ENCODE data around the gene TAF13. TPM values are rescaled to one million over a fixed set of nuclear protein-coding genes. Genes with fewer than 3 reads are reported as not detected.
"Not testable (repeated sequence)": the region's sequence is repeated elsewhere in the genome, so short reads cannot be mapped to it uniquely, and the experiment has no call there.

TAF13 gene
- total RNA-seq, 3 donors from 2014 or later (not counting 1 experiment from before 2014, with no cell fraction given) = 44.4 to 54.5 (median 47.2) TPM

DNA sequence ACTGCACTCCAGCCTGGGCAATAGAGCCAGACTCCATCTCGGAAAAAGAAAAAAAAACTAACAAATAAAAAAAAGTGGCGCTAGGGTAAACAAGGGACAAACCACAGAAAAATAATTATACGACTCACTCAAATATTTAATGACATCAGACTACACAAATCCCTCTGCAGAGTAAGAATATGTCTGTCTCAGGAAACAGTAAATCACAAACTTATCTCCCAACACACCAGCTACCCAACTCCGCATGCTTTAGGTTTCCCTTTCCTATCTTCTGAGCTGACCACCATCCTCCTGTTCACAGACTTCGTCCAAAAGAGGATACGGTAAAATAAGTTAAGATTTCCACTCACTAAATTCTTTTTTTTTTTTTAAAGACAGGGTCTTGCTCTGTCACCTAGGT, 50.1 kb downstream of the TAF13 start:
- no peaks in the 10 kb centered on the region for H3K27me3 Mint-ChIP-seq (ENCODE audit: low read depth in 2 of 2)
- H3K9me3 Mint-ChIP-seq = no peaks in the 10 kb centered on the region
- no peak for DNase-seq
- H3K4me1 Mint-ChIP-seq = no peaks in the 10 kb centered on the region
- no peaks in the 10 kb centered on the region for H3K36me3 Mint-ChIP-seq
- intact Hi-C loops (cut with micrococcal nuclease) = no loop called here
- no peak for ATAC-seq
- H3K27me3 ChIP-seq (ENCODE audit: control insufficient read depth, insufficient read depth, low read length) = no peaks in the 10 kb centered on the region
- H3K27ac Mint-ChIP-seq = no peak overlapping the region
- H3K4me3 Mint-ChIP-seq = no peak overlapping the region
- H3K36me3 ChIP-seq (ENCODE audit: control insufficient read depth, insufficient read depth, low read length) = no peaks in the 10 kb centered on the region
- TF ChIP-seq, protein P1, sequence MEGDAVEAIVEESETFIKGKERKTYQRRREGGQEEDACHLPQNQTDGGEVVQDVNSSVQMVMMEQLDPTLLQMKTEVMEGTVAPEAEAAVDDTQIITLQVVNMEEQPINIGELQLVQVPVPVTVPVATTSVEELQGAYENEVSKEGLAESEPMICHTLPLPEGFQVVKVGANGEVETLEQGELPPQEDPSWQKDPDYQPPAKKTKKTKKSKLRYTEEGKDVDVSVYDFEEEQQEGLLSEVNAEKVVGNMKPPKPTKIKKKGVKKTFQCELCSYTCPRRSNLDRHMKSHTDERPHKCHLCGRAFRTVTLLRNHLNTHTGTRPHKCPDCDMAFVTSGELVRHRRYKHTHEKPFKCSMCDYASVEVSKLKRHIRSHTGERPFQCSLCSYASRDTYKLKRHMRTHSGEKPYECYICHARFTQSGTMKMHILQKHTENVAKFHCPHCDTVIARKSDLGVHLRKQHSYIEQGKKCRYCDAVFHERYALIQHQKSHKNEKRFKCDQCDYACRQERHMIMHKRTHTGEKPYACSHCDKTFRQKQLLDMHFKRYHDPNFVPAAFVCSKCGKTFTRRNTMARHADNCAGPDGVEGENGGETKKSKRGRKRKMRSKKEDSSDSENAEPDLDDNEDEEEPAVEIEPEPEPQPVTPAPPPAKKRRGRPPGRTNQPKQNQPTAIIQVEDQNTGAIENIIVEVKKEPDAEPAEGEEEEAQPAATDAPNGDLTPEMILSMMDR (IDR thresholded peaks at IDR 0.05) = no peak
- no peak overlapping the region for H3K27ac ChIP-seq (ENCODE audit: low read length)
- H3K4me3 ChIP-seq (ENCODE audit: low read length) = no peak overlapping the region
- no peaks in the 10 kb centered on the region for H3K4me1 ChIP-seq (ENCODE audit: control insufficient read depth, insufficient read depth, low read length)
- no peaks in the 10 kb centered on the region for H3K9me3 ChIP-seq (ENCODE audit: control insufficient read depth, insufficient read depth, low read length)
- 95% methylated on average over 6 of the region's 6 CpGs for WGBS (ENCODE audit: insufficient coverage)

DNA sequence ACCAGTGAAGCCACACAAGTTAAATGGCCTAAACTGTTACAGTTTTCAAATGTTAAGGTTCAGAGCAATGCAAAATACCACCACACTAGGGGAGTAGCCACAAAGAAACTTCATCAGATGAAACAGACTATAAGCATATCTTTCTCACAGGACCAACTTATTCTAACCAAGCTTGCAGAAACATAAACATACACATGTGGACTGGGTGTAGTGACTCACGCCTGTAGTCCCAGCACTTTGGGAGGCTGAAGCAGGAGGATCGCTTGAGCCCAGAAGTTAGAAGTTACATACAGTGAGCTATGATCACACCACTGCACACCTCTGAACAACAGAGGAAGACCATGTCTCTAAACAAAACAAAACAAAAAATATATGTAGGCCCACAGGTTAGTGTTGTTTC, 51.2 kb downstream of the TAF13 start:
- intact Hi-C loops (cut with micrococcal nuclease) = no loop called here
- no peaks in the 10 kb centered on the region for H3K27me3 Mint-ChIP-seq (ENCODE audit: low read depth in 2 of 2)
- no peaks in the 10 kb centered on the region for H3K36me3 Mint-ChIP-seq
- no peak overlapping the region for H3K4me3 Mint-ChIP-seq
- H3K9me3 Mint-ChIP-seq = no peaks in the 10 kb centered on the region
- H3K27me3 ChIP-seq (ENCODE audit: control insufficient read depth, insufficient read depth, low read length) = no peaks in the 10 kb centered on the region
- H3K4me1 Mint-ChIP-seq = no peaks in the 10 kb centered on the region
- no peak overlapping the region for H3K27ac ChIP-seq (ENCODE audit: low read length)
- ATAC-seq (no peak), DNase-seq (no peak)
- H3K27ac Mint-ChIP-seq = no peak overlapping the region
- TF ChIP-seq, protein P1 (IDR thresholded peaks at IDR 0.05) = no peak
- no peaks in the 10 kb centered on the region for H3K9me3 ChIP-seq (ENCODE audit: control insufficient read depth, insufficient read depth, low read length)
- H3K4me3 ChIP-seq (ENCODE audit: low read length) = no peak overlapping the region
- H3K4me1 ChIP-seq (ENCODE audit: control insufficient read depth, insufficient read depth, low read length) = no peaks in the 10 kb centered on the region
- WGBS (ENCODE audit: insufficient coverage) = 100% methylated on average over 2 of the region's 2 CpGs
- no peaks in the 10 kb centered on the region for H3K36me3 ChIP-seq (ENCODE audit: control insufficient read depth, insufficient read depth, low read length)

DNA sequence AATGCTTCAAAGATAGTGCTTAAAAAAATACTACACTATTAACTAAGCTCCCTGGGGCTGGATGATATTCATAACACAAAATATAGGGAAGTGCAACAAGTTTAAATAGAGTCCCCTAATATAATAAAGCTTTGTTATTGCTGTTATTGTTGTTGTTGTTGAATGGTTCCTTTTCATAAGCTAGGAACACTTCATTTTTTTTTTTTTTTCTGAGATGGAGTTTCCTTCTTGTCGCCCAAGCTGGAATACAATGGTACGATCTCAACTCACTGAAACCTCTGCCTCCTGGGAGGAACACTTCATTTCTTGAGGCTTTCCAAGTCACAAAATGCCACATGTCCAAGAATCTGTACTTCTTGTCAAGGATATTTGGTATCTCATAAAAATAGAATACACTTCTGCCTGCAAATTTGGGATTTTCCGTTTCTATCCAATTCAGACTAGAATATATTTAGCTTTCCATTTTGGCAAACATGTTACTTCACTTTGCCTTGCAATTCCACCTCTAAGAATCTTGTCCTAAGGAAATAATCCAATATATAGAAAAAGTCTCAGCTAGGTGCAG, 55.0 kb downstream of the TAF13 start:
- H3K4me1 Mint-ChIP-seq = no peaks in the 10 kb centered on the region
- no peak overlapping the region for H3K4me3 Mint-ChIP-seq
- Histone ChIP-seq H3K4me1 (ENCODE audit: control insufficient read depth, insufficient read depth, low read length) (no peaks in the 10 kb centered on the region), H3K4me3 (ENCODE audit: low read length) (no peak overlapping the region), H3K9me3 (ENCODE audit: control insufficient read depth, insufficient read depth, low read length) (peaks cover 2% of the 10 kb centered on the region), H3K36me3 (ENCODE audit: control insufficient read depth, insufficient read depth, low read length) (peaks cover 16% of the 10 kb centered on the region), H3K27me3 (ENCODE audit: control insufficient read depth, insufficient read depth, low read length) (no peaks in the 10 kb centered on the region), H3K27ac (ENCODE audit: low read length) (no peak overlapping the region)
- WGBS (ENCODE audit: insufficient coverage) = 97% methylated on average over 3 of the region's 3 CpGs
- no peak overlapping the region for H3K27ac Mint-ChIP-seq
- peaks cover 15% of the 10 kb centered on the region for H3K36me3 Mint-ChIP-seq
- ATAC-seq (no peak), DNase-seq (no peak)
- no peaks in the 10 kb centered on the region for H3K9me3 Mint-ChIP-seq
- TF ChIP-seq, protein P1 (IDR thresholded peaks at IDR 0.05) = no peak
- H3K27me3 Mint-ChIP-seq (ENCODE audit: low read depth in 2 of 2) = no peaks in the 10 kb centered on the region
- intact Hi-C loops (cut with micrococcal nuclease) = no loop called here

DNA sequence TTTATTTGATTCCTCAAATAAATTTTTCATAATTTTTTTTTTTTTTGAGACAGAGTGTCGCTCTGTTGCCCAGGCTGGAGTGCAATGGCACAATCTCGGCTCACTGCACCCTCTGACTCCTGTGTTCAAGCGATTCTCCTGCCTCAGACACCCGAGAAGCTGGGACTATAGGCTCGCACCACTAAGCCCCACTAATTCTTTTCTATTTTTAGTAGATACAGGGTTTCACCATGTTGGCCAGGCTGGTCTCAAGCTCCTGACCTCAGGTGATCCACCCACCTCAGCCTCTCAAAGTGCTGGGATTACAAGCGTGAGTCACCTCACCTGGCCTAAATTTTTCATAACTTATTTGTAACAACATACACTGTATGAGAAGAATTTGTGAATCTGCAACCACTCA, 58.1 kb downstream of the TAF13 start:
- H3K4me1 ChIP-seq (ENCODE audit: control insufficient read depth, insufficient read depth, low read length); intact Hi-C loops (cut with micrococcal nuclease); H3K27ac Mint-ChIP-seq; H3K27me3 ChIP-seq (ENCODE audit: control insufficient read depth, insufficient read depth, low read length); H3K4me3 Mint-ChIP-seq; H3K27me3 Mint-ChIP-seq (ENCODE audit: low read depth in 2 of 2); H3K4me3 ChIP-seq (ENCODE audit: low read length); H3K9me3 Mint-ChIP-seq; ATAC-seq; H3K9me3 ChIP-seq (ENCODE audit: control insufficient read depth, insufficient read depth, low read length); DNase-seq; H3K4me1 Mint-ChIP-seq; H3K27ac ChIP-seq (ENCODE audit: low read length): not testable (repeated sequence)
- peaks cover 20% of the 10 kb centered on the region for H3K36me3 ChIP-seq (ENCODE audit: control insufficient read depth, insufficient read depth, low read length)
- WGBS (ENCODE audit: insufficient coverage) = 94% methylated on average over 5 of the region's 6 CpGs
- H3K36me3 Mint-ChIP-seq = peaks cover 15% of the 10 kb centered on the region
